GM12892 (cell line): ENCODE results near the gene G3BP1.

Experiments
- POLR2AphosphoS5 ChIP-seq: IDR thresholded peaks from 2 replicates; pipeline ENCODE4 v1.6.1; 2011; ENCODE audit warnings: low read depth, low read length, control low read depth
- TAF1 ChIP-seq: IDR thresholded peaks from 2 replicates; pipeline ENCODE4 v1.6.1; 2011; ENCODE audit warnings: low read depth, mild to moderate bottlenecking, control low read depth, low read length, borderline replicate concordance

DNA sequence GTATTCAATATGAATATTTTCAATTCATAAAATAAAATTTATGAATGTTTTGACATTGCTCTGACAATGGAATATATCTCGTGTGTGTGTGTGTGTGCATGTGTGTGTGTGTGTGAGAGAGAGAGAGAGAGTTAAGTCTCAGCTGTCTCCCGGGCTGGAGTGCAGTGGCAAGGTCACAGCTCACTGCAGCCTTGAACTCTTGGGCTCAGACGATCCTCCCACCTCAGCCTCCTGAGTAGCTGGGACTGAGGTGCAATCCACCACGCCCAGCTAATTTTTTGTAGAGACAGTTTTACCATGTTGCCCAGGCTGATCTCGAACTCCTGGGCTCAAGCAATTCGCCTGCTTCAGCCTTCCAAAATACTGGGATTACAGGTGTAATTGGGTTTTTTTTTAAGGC lies 16.1 kb downstream of the G3BP1 start:
- TF ChIP-seq POLR2AphosphoS5 (no peak), TAF1 (no peak)
